Epithelial cell of prostate (primary cell): ENCODE data around the gene SOX9.
A peak's percentile ranks its signal among the peaks of the same experiment; 100 is the strongest.
"Not testable (repeated sequence)": the region's sequence is repeated elsewhere in the genome, so short reads cannot be mapped to it uniquely, and the experiment has no call there.

Experiments used
- DNase-seq: peaks from one replicate; pipeline ENCODE4 v3.0.0-alpha.2; 2011; ENCODE audit warnings: low read depth, low spot score
- H3K27ac ChIP-seq: fragments of 450-650 bp; 2 replicates; pipeline ENCODE4 v1.5.1; 2017; ENCODE audit warnings: mild to moderate bottlenecking

SOX9 gene

GRCh38 chr17:72123530-72124437 is 3.0 kb downstream of the SOX9 start:
- no peak for DNase-seq
- H3K27ac ChIP-seq: peak overlapping the region; percentile 79

GRCh38 chr17:72124438-72124775 is 3.6 kb downstream of the SOX9 start:
- no peak for DNase-seq
- peak overlapping the region; percentile 79 for H3K27ac ChIP-seq

DNA sequence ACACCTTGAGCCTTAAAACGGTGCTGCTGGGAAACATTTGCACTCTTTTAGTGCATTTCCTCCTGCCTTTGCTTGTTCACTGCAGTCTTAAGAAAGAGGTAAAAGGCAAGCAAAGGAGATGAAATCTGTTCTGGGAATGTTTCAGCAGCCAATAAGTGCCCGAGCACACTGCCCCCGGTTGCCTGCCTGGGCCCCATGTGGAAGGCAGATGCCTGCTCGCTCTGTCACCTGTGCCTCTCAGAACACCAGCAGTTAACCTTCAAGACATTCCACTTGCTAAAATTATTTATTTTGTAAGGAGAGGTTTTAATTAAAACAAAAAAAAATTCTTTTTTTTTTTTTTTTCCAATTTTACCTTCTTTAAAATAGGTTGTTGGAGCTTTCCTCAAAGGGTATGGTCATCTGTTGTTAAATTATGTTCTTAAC is 4.4 kb downstream of the SOX9 start:
- peak overlapping the region; percentile 79 for H3K27ac ChIP-seq
- DNase-seq: no peak

GRCh38 chr17:72125742-72126141 is 4.9 kb downstream of the SOX9 start:
- no peak for DNase-seq
- peak overlapping the region; percentile 79 for H3K27ac ChIP-seq

GRCh38 chr17:72126575-72127486 is 6.0 kb downstream of the SOX9 start:
- no peak for DNase-seq
- H3K27ac ChIP-seq: peak overlapping the region; percentile 79

- DNase-seq: no peak
- no peak overlapping the region for H3K27ac ChIP-seq
Observed at GRCh38 chr17:72128039-72128438, 7.2 kb downstream of the SOX9 start.

DNA sequence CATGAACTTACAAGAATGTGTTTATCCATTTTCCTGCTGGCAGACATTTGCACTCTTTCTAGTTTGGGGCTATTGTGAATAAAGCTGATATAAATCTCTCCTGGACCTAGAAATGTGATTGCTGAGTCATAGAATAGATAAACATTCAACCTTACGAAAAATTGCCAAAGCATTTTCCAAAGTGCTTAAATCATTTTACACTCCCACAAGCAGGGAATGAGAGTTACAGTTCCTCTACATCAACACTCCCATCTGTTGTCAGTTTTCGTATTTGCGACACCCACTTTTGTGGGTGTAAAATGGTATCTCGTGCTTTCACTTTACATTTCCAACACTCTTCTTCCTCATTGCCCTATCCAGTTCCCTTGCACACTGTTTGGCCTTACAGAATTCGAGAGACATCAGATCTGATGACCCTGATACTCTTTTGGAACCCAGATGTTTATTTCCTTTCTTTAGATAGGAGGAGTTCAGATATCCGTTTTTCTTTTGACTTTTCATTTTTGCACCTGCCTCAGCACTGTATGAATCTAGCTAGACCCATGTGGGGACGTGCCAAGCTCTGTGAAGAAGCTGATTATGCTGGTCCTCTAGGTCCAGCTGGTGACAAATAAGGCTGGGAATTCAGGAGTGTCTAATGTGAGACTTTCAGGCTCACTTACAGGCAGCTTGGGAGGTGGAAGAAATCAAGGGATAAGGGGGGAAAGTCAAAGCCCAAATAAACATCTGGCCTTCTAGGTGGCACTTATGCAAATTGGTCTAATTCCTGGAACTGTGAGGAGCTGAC is 14.0 kb downstream of the SOX9 start:
- no peak overlapping the region for H3K27ac ChIP-seq
- no peak for DNase-seq

- no peak for DNase-seq
Observed at GRCh38 chr17:72135546-72136325, 14.9 kb downstream of the SOX9 start.

DNA sequence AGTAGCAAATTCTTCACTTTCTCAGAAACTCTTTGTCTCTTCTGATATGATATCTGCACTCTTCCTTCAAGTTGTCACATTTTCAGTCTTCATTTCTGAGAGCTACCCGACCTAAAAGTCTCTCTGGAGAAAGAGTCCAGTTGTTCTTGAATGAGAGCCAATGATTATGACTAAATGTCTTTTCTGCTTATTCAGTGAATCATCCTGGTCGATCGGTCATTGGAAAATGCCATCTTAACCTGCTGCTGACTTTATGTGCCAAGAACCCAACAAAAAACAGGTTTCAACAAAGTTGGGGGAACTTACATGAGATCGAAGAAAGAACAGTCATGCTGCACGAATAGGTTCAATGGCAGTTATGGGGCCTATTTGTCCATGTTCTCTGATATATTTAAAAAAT is 15.9 kb downstream of the SOX9 start:
- DNase-seq: peak; percentile 83
- H3K27ac ChIP-seq: no peak overlapping the region

More at GRCh38 chr17:72135546-72136325, 14.9 kb downstream of the SOX9 start:
- H3K27ac ChIP-seq: no peak overlapping the region

DNA sequence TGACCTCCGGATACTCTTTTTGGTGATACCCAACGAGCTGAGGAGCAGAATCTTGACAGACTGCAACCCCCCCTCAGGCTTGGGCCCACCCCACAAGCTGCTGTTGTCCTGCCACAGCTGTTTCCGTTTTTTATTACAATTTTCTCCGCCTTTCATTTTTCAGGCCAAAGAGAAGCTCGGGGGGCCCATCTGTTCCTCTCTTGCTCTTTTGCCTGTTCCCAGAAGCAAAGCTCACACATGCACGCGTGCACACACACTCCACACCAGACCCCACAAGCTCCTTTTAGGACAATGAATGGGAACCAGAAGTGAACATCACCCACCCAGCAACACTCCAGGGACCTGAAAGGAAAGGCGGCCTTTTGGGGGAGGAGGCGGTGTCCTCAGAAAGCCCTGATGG is 16.3 kb downstream of the SOX9 start:
- no peak overlapping the region for H3K27ac ChIP-seq
- no peak for DNase-seq

GRCh38 chr17:72139212-72139611 is 18.4 kb downstream of the SOX9 start:
- DNase-seq: no peak
- no peak overlapping the region for H3K27ac ChIP-seq

- H3K27ac ChIP-seq: no peak overlapping the region
- DNase-seq: no peak
Observed at GRCh38 chr17:72141336-72141735, 20.5 kb downstream of the SOX9 start.

GRCh38 chr17:72142097-72142496 is 21.3 kb downstream of the SOX9 start:
- H3K27ac ChIP-seq, DNase-seq: not testable (repeated sequence)

- no peak overlapping the region for H3K27ac ChIP-seq
- no peak for DNase-seq
Observed at GRCh38 chr17:72142614-72143013, 21.8 kb downstream of the SOX9 start.

DNA sequence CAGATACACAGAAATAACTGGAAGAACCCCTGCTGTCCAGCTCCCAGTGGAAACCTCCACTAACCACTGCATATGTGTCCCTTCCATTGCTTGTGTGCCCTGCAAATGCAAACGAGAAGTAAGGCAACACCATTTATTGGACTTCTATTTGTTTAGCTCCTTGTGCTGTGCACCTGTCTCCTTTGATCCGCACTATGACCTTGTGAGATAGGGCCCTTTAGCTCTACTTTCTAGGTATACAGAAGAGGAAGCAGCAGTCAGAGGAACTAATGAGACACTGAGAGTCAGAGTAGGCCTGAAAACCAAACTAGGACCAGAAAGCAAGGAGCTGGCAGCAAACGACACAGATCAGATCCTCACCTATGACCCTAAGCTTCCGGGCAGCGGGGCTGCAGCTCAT is 22.4 kb downstream of the SOX9 start:
- no peak overlapping the region for H3K27ac ChIP-seq
- no peak for DNase-seq

DNA sequence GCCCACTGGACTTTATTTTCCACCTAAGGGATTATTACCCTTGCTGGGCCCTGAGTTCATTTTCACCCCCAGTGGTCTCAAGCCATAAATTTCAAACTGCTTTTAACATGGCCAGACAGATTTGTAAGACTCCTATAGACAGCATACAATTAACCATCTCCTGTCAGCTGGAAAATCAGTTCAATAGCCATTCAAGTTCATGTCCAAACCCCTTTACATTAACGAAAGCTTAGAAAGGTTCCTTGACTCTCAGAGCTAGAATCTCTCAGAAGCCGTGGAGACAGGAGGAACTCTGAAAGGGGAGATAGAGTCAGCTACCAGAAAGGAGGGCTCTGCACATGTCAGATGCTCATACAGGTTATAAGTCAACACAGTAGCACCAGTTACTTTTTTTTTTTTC is 23.3 kb downstream of the SOX9 start:
- DNase-seq: no peak
- H3K27ac ChIP-seq: no peak overlapping the region

DNA sequence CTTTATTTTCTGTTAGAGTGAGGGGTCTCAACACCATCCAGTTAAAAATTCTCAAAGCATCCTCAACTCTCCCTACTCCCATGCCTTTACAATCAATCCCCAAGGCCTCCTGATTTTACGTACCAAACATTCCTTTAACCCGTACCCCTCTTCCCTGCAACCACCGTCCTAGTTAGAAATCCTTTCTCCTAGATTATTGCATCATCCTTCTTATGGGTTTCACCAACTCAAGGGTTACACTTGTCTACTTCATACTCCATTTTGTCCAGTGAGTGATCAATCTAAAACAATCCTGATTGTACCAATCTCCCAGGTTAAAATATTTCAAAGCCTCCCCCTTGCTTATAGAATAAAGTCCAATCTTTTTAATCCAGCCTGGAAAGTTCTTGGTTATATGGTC is 24.7 kb downstream of the SOX9 start:
- H3K27ac ChIP-seq: no peak overlapping the region

GRCh38 chr17:72145962-72146361 is 25.1 kb downstream of the SOX9 start:
- DNase-seq: no peak
- no peak overlapping the region for H3K27ac ChIP-seq

More for the DNA sequence above, 24.7 kb downstream of the SOX9 start:
- no peak for DNase-seq

DNA sequence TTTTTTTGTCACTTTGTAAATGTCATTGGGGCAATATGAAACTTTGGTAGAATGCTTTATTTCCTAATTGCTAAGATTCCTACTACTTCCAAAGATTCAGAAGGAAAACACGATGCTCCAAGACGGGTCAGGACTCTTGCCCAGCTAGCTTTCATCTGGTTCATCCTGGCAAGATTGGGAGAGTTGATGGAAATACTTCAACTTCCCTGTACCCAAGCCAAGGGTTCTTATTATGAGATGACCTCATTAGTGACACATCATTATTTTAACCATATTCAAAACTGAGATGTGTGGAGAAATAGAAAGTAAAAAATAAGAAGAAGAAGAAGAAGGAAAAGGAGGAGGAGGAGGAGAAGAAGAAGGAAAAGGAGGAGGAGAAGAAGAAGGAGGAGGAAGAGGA is 25.6 kb downstream of the SOX9 start:
- no peak for DNase-seq

More for the DNA sequence above, 25.6 kb downstream of the SOX9 start:
- no peak overlapping the region for H3K27ac ChIP-seq
